MCF 10A (cell line): Measurements from ENCODE around the gene DYDC1. TPM values are rescaled to one million over a fixed set of nuclear protein-coding genes. Genes with fewer than 3 reads are reported as not detected.
"Not testable (repeated sequence)": the region's sequence is repeated elsewhere in the genome, so short reads cannot be mapped to it uniquely, and the experiment has no call there.

Source experiments
- BruUV-seq: library from RNA; stranded (reverse); fragments of 400-500 nt; replicated peaks from 2 replicates; lab custom pipeline; 2021; lab: Mats Ljungman, UMichigan
- CTCF ChIA-PET: fragments of 300-600 bp; sonication (Branson Sonifier 250); formaldehyde crosslinking; extraction: SDS; loops from one replicate; lab custom pipeline; 2021; ENCODE audit warnings: antibody characterized with exemption, inconsistent platforms; lab: Yijun Ruan, JAX
- POLR2A ChIA-PET: fragments of 300-600, 350-650 bp; sonication (Branson Sonifier 250); formaldehyde crosslinking; extraction: SDS; loops from one replicate; lab custom pipeline; 2020; ENCODE audit warnings: antibody characterized with exemption, inconsistent platforms; lab: Yijun Ruan, JAX
- DNase-seq: peaks from one replicate; pipeline ENCODE4 v3.0.0-alpha.2; 2018; ENCODE audit not compliant: unreplicated experiment
- H3K27ac Mint-ChIP-seq: one replicate; pipeline ENCODE4 v1.8.0; 2022; ENCODE audit warnings: mild to moderate bottlenecking, low read depth, mixed read lengths; ENCODE audit not compliant: unreplicated experiment
- H3K27me3 Mint-ChIP-seq: one replicate; pipeline ENCODE4 v1.8.0; 2022; ENCODE audit warnings: mixed read lengths; ENCODE audit not compliant: insufficient read depth, unreplicated experiment
- H3K36me3 Mint-ChIP-seq: one replicate; pipeline ENCODE4 v1.8.0; 2022; ENCODE audit warnings: mild to moderate bottlenecking, moderate library complexity, mixed read lengths; ENCODE audit not compliant: insufficient read depth, unreplicated experiment
- H3K4me1 Mint-ChIP-seq: one replicate; pipeline ENCODE4 v1.8.0; 2022; ENCODE audit warnings: mixed read lengths; ENCODE audit not compliant: insufficient read depth, unreplicated experiment
- H3K4me3 Mint-ChIP-seq: one replicate; pipeline ENCODE4 v1.8.0; 2022; ENCODE audit warnings: mild to moderate bottlenecking, moderate library complexity, mixed read lengths; ENCODE audit not compliant: unreplicated experiment
- H3K9me3 Mint-ChIP-seq: one replicate; pipeline ENCODE4 v1.8.0; 2022; ENCODE audit warnings: mixed read lengths; ENCODE audit not compliant: unreplicated experiment
- CTCF ChIP-seq: fragments of 200-600 bp; IDR thresholded peaks from one replicate; pipeline ENCODE4 v1.8.0; 2022; ENCODE audit warnings: antibody characterized with exemption, mild to moderate bottlenecking; ENCODE audit not compliant: unreplicated experiment
- intact Hi-C: fragments of 100-400 bp; cut with micrococcal nuclease; formaldehyde crosslinking; loops from 2 replicates; pipeline ENCODE4 v1.14.1; 2022
- total RNA-seq: library from RNA; stranded (reverse); gene quantifications from 2 replicates; pipeline ENCODE4 v1.2.3, GENCODE V29; 2022

Gene DYDC1
- total RNA-seq, 1 experiment from 2014 or later, result not detected

GRCh38 chr10:80359644-80360043 lies 3.1 kb upstream of the DYDC1 start:
- intact Hi-C loops, result no loop called here
- no peak overlapping the region for H3K4me3 Mint-ChIP-seq
- no peak for TF ChIP-seq CTCF
- no peak for DNase-seq
- no TSS peak for BruUV-seq
- peaks cover 9% of the 10 kb centered on the region for H3K27me3 Mint-ChIP-seq
- no peaks in the 10 kb centered on the region for H3K9me3 Mint-ChIP-seq
- ChIA-PET POLR2A (interaction anchor here (0.6 kb wide), 1 partner anchor 163 kb away, joined by 4 read pairs; no protein-coding TSS in a partner anchor), CTCF (no interaction called here)
- H3K27ac Mint-ChIP-seq, result no peak overlapping the region
- no peaks in the 10 kb centered on the region for H3K36me3 Mint-ChIP-seq
- H3K4me1 Mint-ChIP-seq, result no peaks in the 10 kb centered on the region

- DNase-seq, H3K9me3 Mint-ChIP-seq, intact Hi-C loops, H3K36me3 Mint-ChIP-seq, CTCF ChIA-PET, H3K4me1 Mint-ChIP-seq, H3K27me3 Mint-ChIP-seq, H3K27ac Mint-ChIP-seq, BruUV-seq, H3K4me3 Mint-ChIP-seq, POLR2A ChIA-PET: not testable (repeated sequence)
These were observed 2.4 kb upstream of the DYDC1 start for GRCh38 chr10:80358925-80359324.

- Mint-ChIP-seq H3K27me3 (no peaks in the 10 kb centered on the region), H3K4me1 (no peaks in the 10 kb centered on the region)
- BruUV-seq, result no TSS peak
These were observed 1.2 kb upstream of the DYDC1 start for GRCh38 chr10:80357851-80358125.

GRCh38 chr10:80356989-80357850 lies 665 bp upstream of the DYDC1 start:
- DNase-seq, result peak; percentile 16
- Mint-ChIP-seq H3K4me1 (no peaks in the 10 kb centered on the region), H3K27ac (no peak overlapping the region), H3K9me3 (no peaks in the 10 kb centered on the region), H3K27me3 (no peaks in the 10 kb centered on the region), H3K36me3 (no peaks in the 10 kb centered on the region), H3K4me3 (no peak overlapping the region)
- ChIA-PET CTCF (interaction anchor here (0.7 kb wide), 1 partner anchor 20 kb away, joined by 3 read pairs; no protein-coding TSS in a partner anchor), POLR2A (no interaction called here)
- no peak for TF ChIP-seq CTCF
- no TSS peak for BruUV-seq
- intact Hi-C loops, result no loop called here

More at GRCh38 chr10:80357851-80358125, 1.2 kb upstream of the DYDC1 start:
- CTCF ChIA-PET, result interaction anchor here (0.7 kb wide), 1 partner anchor 20 kb away, joined by 3 read pairs; no protein-coding TSS in a partner anchor
- Mint-ChIP-seq H3K4me3 (no peak overlapping the region), H3K36me3 (no peaks in the 10 kb centered on the region), H3K27ac (no peak overlapping the region), H3K9me3 (no peaks in the 10 kb centered on the region)
- POLR2A ChIA-PET, result no interaction called here
- TF ChIP-seq CTCF, result no peak
- intact Hi-C loops, result no loop called here
- DNase-seq, result no peak
